ENCODE data around the gene HS3ST6.

GRCh38 chr16:1862394-1862793 lies 55.8 kb downstream of the HS3ST6 start:
- TF ChIP-seq ZNF660 (CRISPR knock-in tag; IDR thresholded peaks at IDR 0.05; ENCODE audit: borderline replicate concordance, low read depth) (no peak), CTCF (CRISPR knock-in tag; IDR thresholded peaks at IDR 0.05) (no peak), ZNF383 (CRISPR knock-in tag; IDR thresholded peaks at IDR 0.05; ENCODE audit: borderline replicate concordance) (no peak), TBL1XR1 (IDR thresholded peaks at IDR 0.05; ENCODE audit: borderline replicate concordance, low read length, partially characterized antibody) (no peak), CAMTA2 (CRISPR knock-in tag; IDR thresholded peaks at IDR 0.05; ENCODE audit: borderline replicate concordance) (no peak), ZKSCAN5 (CRISPR knock-in tag; IDR thresholded peaks at IDR 0.05) (no peak), TARDBP (CRISPR knock-in tag; IDR thresholded peaks at IDR 0.05) (no peak), SIN3A (IDR thresholded peaks at IDR 0.05; ENCODE audit: borderline replicate concordance, low read depth, low read length) (no peak)
